Uterine smooth muscle cell (primary cell): Measurements from ENCODE around the gene MGAT4C. TPM values are rescaled to one million over a fixed set of nuclear protein-coding genes. Genes with fewer than 3 reads are reported as not detected.

Source experiments
- total RNA-seq: library from RNA; depleted of rRNA; stranded (reverse); fragments of >200 nt; gene quantifications from 2 replicates; pipeline ENCODE4 v1.2.3, GENCODE V29; 2014

Gene MGAT4C
- total RNA-seq = under 0.01 TPM in 1 of 2 replicates, not detected in the other

GRCh38 chr12:86256163-86256562 is at the start of gene MGAT4C:
Gene MGAT4C (minus strand): TSS chr12:86256391.

